OCI-LY3 (cell line): Measurements from ENCODE around the gene ATRAID.

Source experiments
- H2AFZ ChIP-seq: fragments of 200-600, 300-600 bp; shearing (Covaris generic); 2 replicates; pipeline ENCODE4 v1.6.0; 2014; ENCODE audit warnings: antibody characterized with exemption, low read depth, low read length
- H3K27ac ChIP-seq: fragments of 200-600, 300-600 bp; sonication (generic); 2 replicates; pipeline ENCODE4 v1.5.1; 2014; ENCODE audit warnings: mild to moderate bottlenecking, low read length, moderate library complexity, mixed read lengths
- H3K27me3 ChIP-seq: fragments of 200-600, 300-600 bp; sonication (generic); 2 replicates; pipeline ENCODE4 v1.6.1; 2014; ENCODE audit warnings: low read depth, low read length, mixed read lengths
- H3K36me3 ChIP-seq: fragments of 200-600, 300-600 bp; sonication (generic); replicated peaks from 2 replicates; pipeline ENCODE3; 2014; ENCODE audit warnings: low read depth, low read length, mixed read lengths
- H3K4me1 ChIP-seq: fragments of 300-600, 200-600 bp; sonication (generic); 2 replicates; pipeline ENCODE4 v1.6.1; 2014; ENCODE audit warnings: low read length, mixed read lengths
- H3K4me2 ChIP-seq: fragments of 200-600, 300-600 bp; sonication (generic); 2 replicates; pipeline ENCODE4 v1.6.1; 2014; ENCODE audit warnings: low read length, mixed read lengths
- H3K4me3 ChIP-seq: fragments of 300-600, 200-600 bp; sonication (generic); 2 replicates; pipeline ENCODE4 v1.5.1; 2014; ENCODE audit warnings: antibody characterized with exemption, mild to moderate bottlenecking, low read length, moderate library complexity
- H3K79me2 ChIP-seq: fragments of 300-600, 200-600 bp; shearing (Covaris generic); 2 replicates; pipeline ENCODE4 v1.6.1; 2014; ENCODE audit warnings: mild to moderate bottlenecking, low read length, mixed read lengths
- H3K9ac ChIP-seq: fragments of 300-600, 200-600 bp; shearing (Covaris generic); 2 replicates; pipeline ENCODE4 v1.6.0; 2014; ENCODE audit warnings: mild to moderate bottlenecking, low read length, moderate library complexity
- H3K9me3 ChIP-seq: fragments of 200-600, 300-600 bp; shearing (Covaris generic); 2 replicates; pipeline ENCODE4 v1.6.1; 2014; ENCODE audit warnings: low read length, mixed read lengths; ENCODE audit not compliant: insufficient read depth
- H4K20me1 ChIP-seq: fragments of 200-600, 300-600 bp; sonication (generic); 2 replicates; pipeline ENCODE4 v1.6.1; 2016; ENCODE audit warnings: low read length, mixed read lengths; ENCODE audit not compliant: insufficient read depth
- CTCF ChIP-seq: fragments of 200-600, 300-600 bp; sonication (generic); IDR thresholded peaks from 2 replicates; pipeline ENCODE4 v1.5.1; 2014; ENCODE audit warnings: antibody characterized with exemption, low read length, low read depth
- EZH2phosphoT487 ChIP-seq: fragments of 200-600 bp; shearing (Covaris generic); IDR thresholded peaks from 2 replicates; pipeline ENCODE4 v1.6.1; 2018; ENCODE audit warnings: antibody characterized with exemption, mixed run types, low read depth

ATRAID gene

DNA sequence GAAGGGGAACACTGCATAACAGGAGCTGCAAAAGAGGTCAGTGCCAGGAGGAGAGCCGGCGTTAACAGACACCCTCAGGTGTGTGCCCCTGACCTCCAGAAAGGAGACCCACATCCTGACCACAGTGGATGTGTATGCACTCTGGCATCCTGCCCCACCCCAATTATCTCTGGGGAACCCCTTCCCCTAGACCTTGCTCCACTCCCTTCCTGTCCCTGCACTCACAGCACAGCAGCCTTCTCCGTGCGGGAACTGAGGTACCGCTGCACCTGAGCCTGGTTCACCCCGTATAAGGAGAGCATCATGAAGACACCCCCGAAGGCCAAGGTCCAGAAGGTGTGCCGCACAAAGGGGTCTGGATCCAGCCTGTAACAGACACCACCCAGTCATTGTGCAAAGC, 7.3 kb upstream of the ATRAID start:
- H3K4me1 ChIP-seq, result no peaks in the 10 kb centered on the region
- no peak overlapping the region for H3K4me2 ChIP-seq
- no peak overlapping the region for H3K4me3 ChIP-seq
- H4K20me1 ChIP-seq, result no peaks in the 10 kb centered on the region
- TF ChIP-seq CTCF (no peak), EZH2phosphoT487 (no peak)
- peaks cover 25% of the 10 kb centered on the region for H3K36me3 ChIP-seq
- no peaks in the 10 kb centered on the region for H3K79me2 ChIP-seq
- no peaks in the 10 kb centered on the region for H3K9me3 ChIP-seq
- H3K27ac ChIP-seq, result no peak overlapping the region
- H3K9ac ChIP-seq, result no peak overlapping the region
- H2AFZ ChIP-seq, result no peak overlapping the region
- no peaks in the 10 kb centered on the region for H3K27me3 ChIP-seq

GRCh38 chr2:27205206-27205605, 6.6 kb upstream of the ATRAID start:
- Histone ChIP-seq H3K79me2 (no peaks in the 10 kb centered on the region), H4K20me1 (no peaks in the 10 kb centered on the region), H3K9ac (no peak overlapping the region), H3K4me1 (no peaks in the 10 kb centered on the region), H3K27ac (no peak overlapping the region), H2AFZ (no peak overlapping the region), H3K9me3 (no peaks in the 10 kb centered on the region), H3K4me2 (no peak overlapping the region), H3K36me3 (peaks cover 25% of the 10 kb centered on the region), H3K4me3 (no peak overlapping the region), H3K27me3 (no peaks in the 10 kb centered on the region)
- TF ChIP-seq CTCF (no peak), EZH2phosphoT487 (no peak)

DNA sequence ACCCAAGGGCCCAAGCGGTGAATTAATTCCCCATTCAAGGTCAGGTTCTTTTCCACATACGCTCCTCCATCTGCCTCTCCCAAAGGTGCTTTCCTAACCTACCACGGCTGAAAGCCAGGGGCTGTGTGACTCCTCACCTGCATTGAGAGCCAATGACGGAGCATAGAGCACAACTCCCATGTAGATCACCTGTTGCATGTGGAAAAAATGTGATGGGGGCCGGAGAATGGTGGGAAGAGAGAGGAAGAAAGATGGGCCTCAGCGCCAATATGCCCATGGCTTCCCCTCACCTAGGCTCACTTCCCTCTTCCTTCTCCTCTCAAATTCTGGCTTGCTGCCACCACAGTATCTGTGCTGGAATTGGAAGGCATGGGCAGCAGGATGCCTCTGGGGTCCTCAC, 5.5 kb upstream of the ATRAID start:
- no peak overlapping the region for H3K9ac ChIP-seq
- no peaks in the 10 kb centered on the region for H4K20me1 ChIP-seq
- H3K27ac ChIP-seq, result no peak overlapping the region
- no peak overlapping the region for H3K4me3 ChIP-seq
- no peaks in the 10 kb centered on the region for H3K27me3 ChIP-seq
- no peaks in the 10 kb centered on the region for H3K9me3 ChIP-seq
- no peak overlapping the region for H2AFZ ChIP-seq
- H3K79me2 ChIP-seq, result peaks cover 4% of the 10 kb centered on the region
- TF ChIP-seq CTCF, result no peak
- TF ChIP-seq EZH2phosphoT487, result no peak
- H3K4me1 ChIP-seq, result peaks cover 4% of the 10 kb centered on the region
- H3K4me2 ChIP-seq, result no peak overlapping the region
- H3K36me3 ChIP-seq, result peaks cover 25% of the 10 kb centered on the region

DNA sequence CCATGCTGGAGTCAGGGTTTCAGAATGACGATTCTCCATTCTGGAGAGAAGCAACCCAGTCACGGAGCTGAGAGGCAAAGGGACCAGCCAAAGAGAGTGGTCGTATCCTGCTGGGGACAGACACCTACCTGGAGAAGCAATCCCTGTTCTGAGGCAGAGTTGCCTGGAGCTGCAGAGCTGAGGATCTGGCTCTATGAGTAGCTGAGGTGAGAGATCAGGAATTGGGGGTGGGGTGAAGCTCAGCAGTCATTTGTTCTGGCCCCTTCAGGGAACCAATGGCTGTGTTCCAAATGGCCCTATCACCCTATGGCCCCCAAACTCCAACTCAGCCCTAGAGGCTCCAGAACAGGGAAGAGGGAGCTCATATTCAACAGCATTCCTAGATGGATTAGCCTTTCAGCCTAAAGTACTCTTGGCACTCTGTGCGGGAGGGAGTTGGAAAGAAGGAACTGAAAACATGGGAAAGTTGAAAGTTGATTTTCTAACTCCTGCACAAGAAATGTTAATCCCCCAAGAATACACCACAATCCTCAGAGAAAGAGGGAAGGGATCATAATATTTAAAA, 3.3 kb upstream of the ATRAID start:
- H3K36me3 ChIP-seq, result peaks cover 23% of the 10 kb centered on the region
- H4K20me1 ChIP-seq, result no peaks in the 10 kb centered on the region
- H3K27ac ChIP-seq, result no peak overlapping the region
- H3K4me2 ChIP-seq, result no peak overlapping the region
- no peaks in the 10 kb centered on the region for H3K9me3 ChIP-seq
- peaks cover 10% of the 10 kb centered on the region for H3K4me1 ChIP-seq
- no peaks in the 10 kb centered on the region for H3K27me3 ChIP-seq
- H3K79me2 ChIP-seq, result peaks cover 16% of the 10 kb centered on the region
- TF ChIP-seq EZH2phosphoT487, result no peak
- TF ChIP-seq CTCF, result no peak
- no peak overlapping the region for H3K4me3 ChIP-seq
- no peak overlapping the region for H2AFZ ChIP-seq
- no peak overlapping the region for H3K9ac ChIP-seq
